Measurements from ENCODE around the gene RAB25. TPM values are rescaled to one million over a fixed set of nuclear protein-coding genes. Genes with fewer than 3 reads are reported as not detected.
A peak's percentile ranks its signal among the peaks of the same experiment; 100 is the strongest.

Gene RAB25
- total RNA-seq, 1 donor from 2014 or later, result not detected

DNA sequence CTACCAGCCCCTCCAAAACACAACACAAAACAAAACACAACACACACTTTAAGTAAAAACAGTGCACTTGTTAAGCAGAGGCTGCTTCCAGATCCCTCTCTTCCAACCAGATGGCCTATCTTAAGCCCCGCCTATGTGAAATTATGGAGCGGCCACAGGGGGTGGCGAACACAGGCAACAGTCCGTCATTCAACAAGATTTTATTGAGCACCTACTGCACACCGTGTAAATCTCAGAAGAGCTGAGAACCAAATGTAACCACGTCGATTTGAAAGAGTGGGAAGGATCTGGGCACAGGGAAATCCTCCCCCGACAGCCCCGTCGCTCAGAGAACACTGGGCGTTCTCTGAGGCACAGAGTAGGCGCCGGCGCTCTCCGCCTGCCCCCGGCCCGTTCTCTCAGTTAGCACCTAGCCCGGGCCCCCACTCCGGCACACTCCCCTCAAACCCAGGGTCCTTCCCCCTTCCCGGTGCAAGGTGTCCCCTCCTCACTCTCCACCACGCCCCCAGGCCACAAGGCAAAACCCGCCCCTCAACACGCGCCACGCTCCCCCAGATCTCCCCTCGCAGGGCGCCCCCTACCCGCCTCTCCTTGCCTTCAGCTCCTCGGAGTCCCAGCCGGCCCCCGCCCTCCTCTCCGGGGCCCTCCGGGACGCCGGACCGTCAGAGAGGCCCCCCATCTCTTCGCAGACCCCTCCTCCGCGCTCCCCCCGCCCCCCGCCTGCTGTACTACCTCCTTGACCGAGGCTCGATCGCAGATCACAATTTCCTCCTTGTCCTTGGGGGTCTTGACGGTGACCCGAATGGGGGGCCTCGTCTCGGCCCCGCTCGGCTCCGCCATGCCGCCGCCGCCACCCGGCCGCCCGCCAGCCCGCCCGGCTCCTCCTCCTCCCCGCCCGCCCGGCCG is 7.8 kb upstream of the RAB25 start:
- peak; percentile 35 for TF ChIP-seq CTCF (IDR thresholded peaks at IDR 0.05; ENCODE audit: borderline replicate concordance)
- intact Hi-C loops (cut with micrococcal nuclease), result no loop called here
- H3K4me3 ChIP-seq, result peak overlapping the region; percentile 95

DNA sequence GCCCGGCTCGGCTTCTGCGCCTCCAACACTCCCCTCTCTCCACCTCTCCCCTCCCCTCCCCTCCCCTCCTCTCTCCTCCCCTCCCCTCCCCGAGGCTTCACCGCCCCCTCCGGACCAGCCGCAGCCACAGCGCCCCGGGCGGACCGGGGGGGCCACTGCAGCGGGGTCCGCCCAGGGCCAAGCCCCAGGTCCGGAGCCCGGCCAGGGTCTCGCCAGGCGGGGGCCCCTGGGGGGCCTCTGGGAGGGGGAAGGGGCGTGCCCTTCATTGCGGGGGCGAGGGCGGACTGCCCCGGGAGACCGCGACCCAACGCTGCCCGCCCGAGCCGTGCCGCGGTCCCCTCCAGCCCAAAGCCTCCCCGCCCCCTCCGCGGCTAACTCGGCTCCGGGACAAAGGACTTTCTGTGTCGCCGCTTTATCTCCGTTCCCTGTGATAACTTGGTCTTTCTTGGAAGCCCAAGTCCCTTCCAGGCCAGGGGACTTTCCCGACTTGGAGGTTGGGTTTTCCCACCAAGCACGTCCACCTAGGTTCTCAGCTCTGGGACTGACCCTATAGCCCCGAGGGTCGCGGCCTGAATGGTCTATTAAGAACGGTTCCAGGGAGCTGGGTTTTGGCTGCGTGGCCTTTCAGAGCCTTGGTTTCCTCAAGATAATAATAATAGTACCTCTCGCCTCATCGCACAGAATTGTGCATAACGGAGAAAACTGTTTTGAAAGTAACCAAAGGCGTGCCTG is 7.0 kb upstream of the RAB25 start, which contains the start of gene UBQLN4:
TSS of gene UBQLN4 (minus strand) at position 31 of the 732 bp plus-strand sequence. CDS start 97 bp downstream, outside the sequence.
- Histone ChIP-seq H3K4me3 (peak within 1 kb of the TSS; percentile 95), H3K9me3 (replicated peaks) (no peaks in the 10 kb centered on the region), H3K27ac (replicated peaks) (peak within 1 kb of the TSS; percentile 99), H3K27me3 (ENCODE audit: low read depth) (no peaks in the 10 kb centered on the region), H3K4me1 (peaks cover 62% of the 10 kb centered on the region), H3K36me3 (peaks cover 29% of the 10 kb centered on the region)
- peak; percentile 88 for DNase-seq
- peak; percentile 60 for TF ChIP-seq CTCF (IDR thresholded peaks at IDR 0.05; ENCODE audit: borderline replicate concordance)
- intact Hi-C loops (cut with micrococcal nuclease), result no loop called here

More for the DNA sequence above, 7.8 kb upstream of the RAB25 start:
- H3K27me3 ChIP-seq (ENCODE audit: low read depth), result no peaks in the 10 kb centered on the region
- no peaks in the 10 kb centered on the region for H3K9me3 ChIP-seq (replicated peaks)
- peak overlapping the region; percentile 99 for H3K27ac ChIP-seq (replicated peaks)
- peaks cover 28% of the 10 kb centered on the region for H3K36me3 ChIP-seq
- DNase-seq, result peak; percentile 55
- H3K4me1 ChIP-seq, result peaks cover 65% of the 10 kb centered on the region

DNA sequence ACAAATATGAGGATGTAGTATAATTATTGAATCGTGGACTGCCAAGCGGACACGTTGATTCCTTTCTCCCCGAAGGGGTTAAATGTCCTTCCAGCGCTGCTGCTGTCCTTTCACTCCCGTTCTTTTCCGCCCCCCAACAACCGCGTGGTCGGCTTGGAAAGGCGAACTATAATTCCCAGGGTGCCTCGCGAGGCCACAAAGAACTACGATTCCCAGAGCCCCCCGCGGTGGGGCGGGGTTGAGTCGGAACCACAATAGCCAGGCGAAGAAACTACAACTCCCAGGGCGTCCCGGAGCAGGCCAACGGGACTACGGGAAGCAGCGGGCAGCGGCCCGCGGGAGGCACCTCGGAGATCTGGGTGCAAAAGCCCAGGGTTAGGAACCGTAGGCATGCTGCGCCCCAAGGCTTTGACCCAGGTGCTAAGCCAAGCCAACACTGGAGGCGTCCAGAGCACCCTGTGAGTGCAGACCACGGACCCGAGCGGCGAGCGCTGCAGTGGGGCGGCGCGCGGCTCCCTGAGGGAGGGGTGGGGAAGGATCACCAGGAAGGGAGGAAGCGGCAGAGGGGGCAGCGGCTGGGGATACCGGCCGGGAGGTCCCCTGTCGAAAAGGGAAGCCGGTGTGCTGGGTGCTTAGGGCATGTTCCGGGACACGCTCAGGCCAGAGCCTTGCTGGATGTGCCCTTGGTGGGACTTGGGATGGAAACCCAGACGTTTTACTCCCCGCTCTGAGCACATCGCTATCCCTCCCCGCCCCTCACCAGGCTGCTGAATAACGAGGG is 6.3 kb upstream of the RAB25 start, which contains the start of gene LAMTOR2:
TSS of gene LAMTOR2 (plus strand) at position 283 of the 781 bp plus-strand sequence. CDS start at position 391, 108 bp downstream.
- peaks cover 59% of the 10 kb centered on the region for H3K4me1 ChIP-seq
- no peak for TF ChIP-seq CTCF (IDR thresholded peaks at IDR 0.05; ENCODE audit: borderline replicate concordance)
- DNase-seq, result peak; percentile 99
- peaks cover 24% of the 10 kb centered on the region for H3K36me3 ChIP-seq
- no peaks in the 10 kb centered on the region for H3K9me3 ChIP-seq (replicated peaks)
- intact Hi-C loops (cut with micrococcal nuclease), result no loop called here
- peak within 1 kb of the TSS; percentile 99 for H3K27ac ChIP-seq (replicated peaks)
- no peaks in the 10 kb centered on the region for H3K27me3 ChIP-seq (ENCODE audit: low read depth)
- H3K4me3 ChIP-seq, result peak within 1 kb of the TSS; percentile 95

- Histone ChIP-seq H3K4me3 (peak overlapping the region; percentile 95), H3K27me3 (ENCODE audit: low read depth) (no peaks in the 10 kb centered on the region), H3K9me3 (replicated peaks) (no peaks in the 10 kb centered on the region), H3K27ac (replicated peaks) (peak overlapping the region; percentile 99), H3K36me3 (peaks cover 19% of the 10 kb centered on the region), H3K4me1 (peaks cover 52% of the 10 kb centered on the region)
- no peak for TF ChIP-seq CTCF (IDR thresholded peaks at IDR 0.05; ENCODE audit: borderline replicate concordance)
- no peak for DNase-seq
- intact Hi-C loops (cut with micrococcal nuclease), result no loop called here
Observed at GRCh38 chr1:156055281-156056048, 5.5 kb upstream of the RAB25 start.
